Suprapubic skin (tissue), 4 donors: Measurements from ENCODE around the gene GRIK3.

Experiments
- EP300 ChIP-seq: sonication (generic); formaldehyde crosslinking; IDR thresholded peaks from one replicate; pipeline ENCODE4 v1.6.1; 2017; ENCODE audit warnings: antibody characterized with exemption
- POLR2A ChIP-seq, 2 donors: fragments of 450-650 bp; IDR thresholded peaks; one replicate each; pipeline ENCODE4 v1.6.1; 2017; ENCODE audit warnings: antibody characterized with exemption in 2 of 2, mild to moderate bottlenecking in 2 of 2, moderate library complexity in 2 of 2
- POLR2AphosphoS5 ChIP-seq, 3 donors: sonication (generic); formaldehyde crosslinking; IDR thresholded peaks; one replicate each; pipeline ENCODE4 v1.6.1; 2017; ENCODE audit warnings: antibody characterized with exemption in 3 of 3
- TF ChIP-seq, protein P1 (sequence below), 2 donors: fragments of 200-600 bp in 1 of 2; fragments of 450-650 bp in 1 of 2; sonication (generic) in 1 of 2; IDR thresholded peaks; one replicate each; pipeline ENCODE4 v1.5.1; 2016 to 2019; ENCODE audit warnings: antibody characterized with exemption in 2 of 2, mild to moderate bottlenecking in 1 of 2, moderate library complexity in 1 of 2

DNA sequence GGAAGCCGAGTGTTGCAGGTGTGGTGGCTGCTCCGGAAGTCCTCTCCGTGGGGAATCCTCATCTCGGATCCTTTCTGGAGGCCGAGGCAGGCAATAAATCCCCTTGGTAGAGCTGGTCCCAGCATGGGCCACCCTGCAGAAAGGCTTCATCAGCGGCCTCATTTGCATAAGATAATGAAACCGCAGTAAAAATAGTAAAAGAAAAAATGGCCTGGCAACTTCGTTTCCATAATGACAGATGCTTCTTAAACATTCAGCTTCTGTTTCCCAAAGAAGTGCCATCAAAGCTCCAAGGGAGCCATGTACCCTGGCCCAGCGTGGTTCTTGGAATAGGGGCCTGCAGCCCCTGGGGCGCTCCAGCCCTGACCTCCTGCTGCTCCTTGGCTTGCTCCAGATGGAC, 244.1 kb downstream of the GRIK3 start:
- TF ChIP-seq POLR2AphosphoS5 (IDR thresholded peaks at IDR 0.05), result no peak
- no peak for TF ChIP-seq EP300
- TF ChIP-seq, protein P1, sequence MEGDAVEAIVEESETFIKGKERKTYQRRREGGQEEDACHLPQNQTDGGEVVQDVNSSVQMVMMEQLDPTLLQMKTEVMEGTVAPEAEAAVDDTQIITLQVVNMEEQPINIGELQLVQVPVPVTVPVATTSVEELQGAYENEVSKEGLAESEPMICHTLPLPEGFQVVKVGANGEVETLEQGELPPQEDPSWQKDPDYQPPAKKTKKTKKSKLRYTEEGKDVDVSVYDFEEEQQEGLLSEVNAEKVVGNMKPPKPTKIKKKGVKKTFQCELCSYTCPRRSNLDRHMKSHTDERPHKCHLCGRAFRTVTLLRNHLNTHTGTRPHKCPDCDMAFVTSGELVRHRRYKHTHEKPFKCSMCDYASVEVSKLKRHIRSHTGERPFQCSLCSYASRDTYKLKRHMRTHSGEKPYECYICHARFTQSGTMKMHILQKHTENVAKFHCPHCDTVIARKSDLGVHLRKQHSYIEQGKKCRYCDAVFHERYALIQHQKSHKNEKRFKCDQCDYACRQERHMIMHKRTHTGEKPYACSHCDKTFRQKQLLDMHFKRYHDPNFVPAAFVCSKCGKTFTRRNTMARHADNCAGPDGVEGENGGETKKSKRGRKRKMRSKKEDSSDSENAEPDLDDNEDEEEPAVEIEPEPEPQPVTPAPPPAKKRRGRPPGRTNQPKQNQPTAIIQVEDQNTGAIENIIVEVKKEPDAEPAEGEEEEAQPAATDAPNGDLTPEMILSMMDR (IDR thresholded peaks at IDR 0.05), result no peak
- TF ChIP-seq POLR2A (IDR thresholded peaks at IDR 0.05), result no peak
